HG03060 (cell line): Measurements from ENCODE around the gene OSCP1.

Source experiments
- ATAC-seq: cut with Tn5 transposase; IDR thresholded peaks from one replicate; pipeline ENCODE4 v1.9.1; 2021; ENCODE audit warnings: low read depth, moderate number of reproducible peaks; ENCODE audit not compliant: unreplicated experiment

Gene OSCP1

GRCh38 chr1:36450919-36451305 is 661 bp upstream of the OSCP1 start:
- no peak for ATAC-seq

- no peak for ATAC-seq
These were observed 1.7 kb downstream of the OSCP1 start for GRCh38 chr1:36448530-36449056.

- ATAC-seq = no peak
These were observed 2.8 kb downstream of the OSCP1 start for GRCh38 chr1:36447450-36447849.

- no peak for ATAC-seq
These were observed 3.5 kb downstream of the OSCP1 start for GRCh38 chr1:36446746-36447145.

- no peak for ATAC-seq
These were observed 4.0 kb downstream of the OSCP1 start for GRCh38 chr1:36446271-36446670.

GRCh38 chr1:36443297-36443696 is 7.0 kb downstream of the OSCP1 start:
- no peak for ATAC-seq

GRCh38 chr1:36442337-36442736 is 7.9 kb downstream of the OSCP1 start:
- no peak for ATAC-seq

- no peak for ATAC-seq
These were observed 9.6 kb downstream of the OSCP1 start for GRCh38 chr1:36440646-36441045.

GRCh38 chr1:36440044-36440443 is 10.2 kb downstream of the OSCP1 start:
- no peak for ATAC-seq

GRCh38 chr1:36438715-36439114 is 11.5 kb downstream of the OSCP1 start:
- no peak for ATAC-seq

- no peak for ATAC-seq
These were observed 13.4 kb downstream of the OSCP1 start for GRCh38 chr1:36436821-36437220.

- ATAC-seq = no peak
These were observed 17.1 kb downstream of the OSCP1 start for GRCh38 chr1:36433102-36433501.

GRCh38 chr1:36432616-36433015 is 17.6 kb downstream of the OSCP1 start:
- ATAC-seq = no peak

- no peak for ATAC-seq
These were observed 24.5 kb downstream of the OSCP1 start for GRCh38 chr1:36425791-36426190.

- no peak for ATAC-seq
These were observed 28.6 kb downstream of the OSCP1 start for GRCh38 chr1:36421649-36422048.

GRCh38 chr1:36420836-36421317 is 29.4 kb downstream of the OSCP1 start:
- ATAC-seq = no peak

GRCh38 chr1:36420409-36420808 is 29.8 kb downstream of the OSCP1 start:
- ATAC-seq = no peak

- no peak for ATAC-seq
These were observed 30.7 kb downstream of the OSCP1 start for GRCh38 chr1:36419569-36419968.

GRCh38 chr1:36419140-36419539 is 31.1 kb downstream of the OSCP1 start:
- ATAC-seq = no peak

GRCh38 chr1:36417931-36418330 is 32.3 kb downstream of the OSCP1 start:
- ATAC-seq = no peak

GRCh38 chr1:36415661-36416326 is 34.5 kb downstream of the OSCP1 start:
- ATAC-seq = no peak

GRCh38 chr1:36414384-36414783 is 35.9 kb downstream of the OSCP1 start:
- no peak for ATAC-seq
